Kidney (tissue), 14 donors: ENCODE results near the gene RCAN2. TPM values are rescaled to one million over a fixed set of nuclear protein-coding genes. Genes with fewer than 3 reads are reported as not detected.

Experiments
- DNase-seq, 5 donors: peaks; one replicate each; pipeline ENCODE4 v3.0.0-alpha.2; 2013 to 2020
- FAIRE-seq: peaks from 2 replicates; lab custom pipeline; 2012; peaks lifted over from hg19 to GRCh38; lab: Jason Lieb, UNC
- H3K27ac ChIP-seq, 2 donors: one replicate each; pipeline ENCODE4 v1.7.0; 2013; ENCODE audit warnings: low read depth in 2 of 2, low read length in 2 of 2, inconsistent platforms in 1 of 2
- H3K27me3 ChIP-seq: one replicate; pipeline ENCODE4 v1.7.1; 2013; ENCODE audit warnings: low read length, inconsistent platforms; ENCODE audit not compliant: control insufficient read depth, insufficient read depth
- H3K36me3 ChIP-seq, 3 donors: one replicate each; pipeline versions ENCODE4 v1.7.0 to v1.7.1; 2013; ENCODE audit warnings: low read length in 3 of 3, control low read depth in 1 of 3, inconsistent platforms in 1 of 3; ENCODE audit not compliant: insufficient read depth in 3 of 3, control insufficient read depth in 2 of 3
- H3K4me1 ChIP-seq, 3 donors: one replicate each; pipeline versions ENCODE4 v1.7.0 to v1.7.1; 2013; ENCODE audit warnings: low read length in 3 of 3, inconsistent platforms in 1 of 3, low read depth in 1 of 3; ENCODE audit not compliant: control insufficient read depth in 2 of 3, insufficient read depth in 2 of 3
- H3K4me3 ChIP-seq, 3 donors: one replicate each; pipeline versions ENCODE4 v1.7.0 to v1.8.1; 2013; ENCODE audit warnings: low read length in 3 of 3, control low read depth in 1 of 3, inconsistent platforms in 1 of 3
- H3K9ac ChIP-seq, 3 donors: one replicate each; pipeline versions ENCODE4 v1.7.0 to v1.7.1; 2013; ENCODE audit warnings: low read length in 3 of 3, control low read depth in 1 of 3, inconsistent platforms in 1 of 3
- H3K9me3 ChIP-seq, 3 donors: one replicate each; pipeline versions ENCODE4 v1.7.0 to v1.7.1; 2013; ENCODE audit warnings: low read length in 3 of 3, control low read depth in 1 of 3, inconsistent platforms in 1 of 3; ENCODE audit not compliant: control insufficient read depth in 2 of 3, insufficient read depth in 1 of 3
- CTCF ChIP-seq: IDR thresholded peaks from 3 replicates; pipeline ENCODE4 v1.5.1; 2012; ENCODE audit warnings: mild to moderate bottlenecking, moderate library complexity, borderline replicate concordance; ENCODE audit not compliant: insufficient read depth; ENCODE audit errors: extremely low read depth
- intact Hi-C: fragments of 100-400 bp; cut with DNase I; formaldehyde crosslinking; loops from one replicate; pipeline ENCODE4 v1.11.1; 2022
- polyA plus RNA-seq: library from polyadenylated mRNA; stranded (reverse); fragments of 350-450 nt; fragmentation: Illumina TruSeq; extraction: RNeasy Lipid Tissue Mini Kit (QIAGEN cat#74804); gene quantifications from one replicate; pipeline ENCODE4 v1.2.3, GENCODE V29; 2014; ENCODE audit warnings: low read depth, low replicate concordance; ENCODE audit not compliant: insufficient read depth
- total RNA-seq: library from RNA; stranded (reverse); fragmentation: NEBNext Ultra II Directional; extraction: Animal tissue kit (Norgen Biotek cat#: 25700); gene quantifications from one replicate; pipeline ENCODE4 v1.2.1, GENCODE V29; 2021
- donor health status: control.
- donor health status: control.
- donor health status: control.
- donor health status: control.
- donor health status: control.
- donor health status: DM: yes; HTN: yes; CAD: no.
- donor health status: Normal renal cell carcinoma (clear cell type).

The RCAN2 gene
- total and polyA plus RNA-seq, 2 donors from 2014 or later: 25.7 to 37.4 TPM

- Histone ChIP-seq H3K4me3 (no peak overlapping the region), H3K9ac (no peak overlapping the region), H3K4me1 (peaks cover 0 to 3% (median 0%) of the 10 kb centered on the region in 3 donors), H3K36me3 (no peaks in the 10 kb centered on the region), H3K27ac (no peak overlapping the region), H3K9me3 (no peaks in the 10 kb centered on the region), H3K27me3 (no peaks in the 10 kb centered on the region)
- FAIRE-seq (no peak), DNase-seq (no peak)
- TF ChIP-seq CTCF: no peak
- intact Hi-C loops: no loop called here
Measured at GRCh38 chr6:46262928-46263706, 228.1 kb downstream of the RCAN2 start.

- TF ChIP-seq CTCF: no peak
- Histone ChIP-seq H3K27ac (no peak overlapping the region), H3K36me3 (no peaks in the 10 kb centered on the region), H3K4me1 (peaks cover 0 to 3% (median 0%) of the 10 kb centered on the region in 3 donors), H3K4me3 (no peak overlapping the region), H3K9ac (no peak overlapping the region), H3K9me3 (no peaks in the 10 kb centered on the region), H3K27me3 (no peaks in the 10 kb centered on the region)
- intact Hi-C loops: no loop called here
- DNase-seq: no peak
- FAIRE-seq: no peak
Measured at GRCh38 chr6:46258249-46258648, 233.0 kb downstream of the RCAN2 start.

- Histone ChIP-seq H3K4me3 (no peak overlapping the region), H3K9ac (no peak overlapping the region), H3K4me1 (no peaks in the 10 kb centered on the region), H3K27me3 (no peaks in the 10 kb centered on the region), H3K36me3 (no peaks in the 10 kb centered on the region), H3K9me3 (no peaks in the 10 kb centered on the region), H3K27ac (no peak overlapping the region)
- no peak for FAIRE-seq
- no peak for TF ChIP-seq CTCF
- DNase-seq: no peak
- intact Hi-C loops: no loop called here
Measured at GRCh38 chr6:46255528-46255927, 235.7 kb downstream of the RCAN2 start.
